CD4-positive, CD25-positive, alpha-beta regulatory T cell (primary cell): ENCODE data around the gene SOWAHA. TPM values are rescaled to one million over a fixed set of nuclear protein-coding genes. Genes with fewer than 3 reads are reported as not detected.
A peak's percentile ranks its signal among the peaks of the same experiment; 100 is the strongest.

Experiments used
- ATAC-seq, 2 donors: fragments of 150-1000 bp; cut with Tn5 transposase; one replicate each; pipeline ENCODE4 v1.10.0; 2021; ENCODE audit warnings: low read depth in 2 of 2, moderate number of reproducible peaks in 2 of 2, moderate library complexity in 1 of 2
- DNase-seq, 3 donors: peaks; one replicate each; pipeline versions ENCODE4 v3.0.0 to v3.0.0-alpha.2; 2012 to 2022; ENCODE audit warnings: mixed read lengths in 1 of 3
- H3K27ac ChIP-seq: one replicate; pipeline ENCODE4 v1.7.0; 2013; ENCODE audit warnings: mild to moderate bottlenecking, low read length; ENCODE audit not compliant: insufficient read depth, poor library complexity, severe bottlenecking
- H3K27me3 ChIP-seq: one replicate; pipeline ENCODE4 v1.7.0; 2013; ENCODE audit warnings: low read length; ENCODE audit not compliant: control insufficient read depth, insufficient read depth
- H3K36me3 ChIP-seq: one replicate; pipeline ENCODE4 v1.7.0; 2013; ENCODE audit warnings: mild to moderate bottlenecking, low read length, moderate library complexity; ENCODE audit not compliant: control insufficient read depth, insufficient read depth
- H3K4me1 ChIP-seq: 2 replicates; pipeline ENCODE4 v1.7.0; 2013; ENCODE audit warnings: mild to moderate bottlenecking, low read length; ENCODE audit not compliant: insufficient read depth, control insufficient read depth, poor library complexity, severe bottlenecking
- H3K4me3 ChIP-seq: one replicate; pipeline ENCODE4 v1.7.0; 2013; ENCODE audit warnings: low read depth, mild to moderate bottlenecking, low read length, moderate library complexity
- H3K9me3 ChIP-seq, 2 experiments: 1 replicate in 1 of 2; 2 replicates in 1 of 2; pipeline ENCODE4 v1.7.0; 2013; ENCODE audit warnings: low read length in 2 of 2, mild to moderate bottlenecking in 1 of 2, moderate library complexity in 1 of 2; ENCODE audit not compliant: control insufficient read depth in 2 of 2
- H3K27ac Mint-ChIP-seq, 3 donors: one replicate each; pipeline ENCODE4 v1.8.0; 2020 to 2022; ENCODE audit warnings: mild to moderate bottlenecking in 3 of 3, mixed read lengths in 3 of 3, moderate library complexity in 2 of 3
- H3K27me3 Mint-ChIP-seq: one replicate; pipeline ENCODE4 v1.8.0; 2022; ENCODE audit warnings: mild to moderate bottlenecking, mixed read lengths
- H3K36me3 Mint-ChIP-seq: one replicate; pipeline ENCODE4 v1.8.0; 2020; ENCODE audit warnings: mixed read lengths
- H3K4me1 Mint-ChIP-seq, 4 donors: one replicate each; pipeline ENCODE4 v1.8.0; 2020 to 2022; ENCODE audit warnings: mixed read lengths in 4 of 4, mild to moderate bottlenecking in 1 of 4
- H3K4me3 Mint-ChIP-seq, 4 donors: one replicate each; pipeline ENCODE4 v1.8.0; 2020 to 2022; ENCODE audit warnings: mild to moderate bottlenecking in 4 of 4, mixed read lengths in 4 of 4, moderate library complexity in 3 of 4
- H3K9me3 Mint-ChIP-seq, 7 donors: one replicate each; pipeline ENCODE4 v1.8.0; 2020 to 2022; ENCODE audit warnings: mixed read lengths in 7 of 7, mild to moderate bottlenecking in 3 of 7, moderate library complexity in 2 of 7
- polyA plus RNA-seq, 4 donors: library from polyadenylated mRNA; unstranded; fragments of 300-500 nt; fragmentation: Illumina TruSeq; gene quantifications; one replicate each; pipeline ENCODE4 v1.2.3, GENCODE V29; 2021
- total RNA-seq: library from RNA; stranded (reverse); gene quantifications from one replicate; pipeline ENCODE4 v1.2.3, GENCODE V29; 2022

The SOWAHA gene
- total and polyA plus RNA-seq, 5 donors from 2014 or later: not detected

DNA sequence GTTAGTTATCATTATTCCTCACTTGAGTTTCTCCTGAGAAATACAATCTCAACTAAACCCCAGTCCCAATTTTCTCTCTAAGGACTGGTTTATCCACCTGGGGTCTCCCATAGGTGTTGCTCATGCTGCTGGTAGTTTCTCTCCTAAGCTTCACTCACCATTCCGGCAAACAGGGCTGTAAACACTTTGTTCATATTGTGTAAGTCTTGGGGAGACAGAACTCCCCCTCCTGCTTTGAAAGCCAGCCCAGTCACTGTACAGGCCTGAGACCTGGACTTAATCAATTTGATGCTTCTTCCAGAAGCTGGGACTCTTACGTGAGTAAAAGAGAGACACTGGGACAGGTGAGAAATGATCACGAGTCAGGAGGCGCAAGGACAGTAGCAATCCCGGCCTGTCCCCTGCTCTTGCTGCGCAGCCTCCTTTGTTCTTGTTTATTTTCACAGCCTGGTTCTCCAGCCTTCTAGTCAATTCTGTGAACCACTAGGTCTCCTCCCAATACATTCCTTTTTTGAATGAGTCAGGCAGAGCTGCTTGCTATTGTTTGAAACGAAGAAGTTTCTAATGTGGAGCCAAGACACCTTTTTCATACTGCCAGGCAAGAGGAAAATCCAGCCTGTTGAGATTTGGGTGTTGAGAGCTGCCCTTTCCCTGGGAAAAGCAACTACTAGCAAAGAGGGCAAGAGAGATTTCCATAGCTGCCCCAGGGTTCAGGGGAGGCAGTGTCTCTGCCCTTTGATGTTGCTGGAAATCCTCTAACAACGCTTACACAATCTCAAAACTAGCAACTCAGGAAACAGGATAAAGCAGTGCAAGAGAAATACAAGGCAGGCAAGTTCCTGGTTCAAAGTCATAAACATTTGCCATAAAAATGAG lies 26.6 kb downstream of the SOWAHA start:
- DNase-seq (no peak), ATAC-seq (no peak)
- Mint-ChIP-seq H3K36me3 (no peaks in the 10 kb centered on the region), H3K4me3 (no peak overlapping the region), H3K9me3 (no peaks in the 10 kb centered on the region), H3K27ac (no peak overlapping the region), H3K27me3 (peaks cover 25% of the 10 kb centered on the region), H3K4me1 (no peaks in the 10 kb centered on the region)
- H3K27me3 ChIP-seq: no peaks in the 10 kb centered on the region
- no peak overlapping the region for H3K27ac ChIP-seq
- H3K9me3 ChIP-seq: no peaks in the 10 kb centered on the region
- H3K4me3 ChIP-seq: no peak overlapping the region
- no peaks in the 10 kb centered on the region for H3K36me3 ChIP-seq
- no peaks in the 10 kb centered on the region for H3K4me1 ChIP-seq

DNA sequence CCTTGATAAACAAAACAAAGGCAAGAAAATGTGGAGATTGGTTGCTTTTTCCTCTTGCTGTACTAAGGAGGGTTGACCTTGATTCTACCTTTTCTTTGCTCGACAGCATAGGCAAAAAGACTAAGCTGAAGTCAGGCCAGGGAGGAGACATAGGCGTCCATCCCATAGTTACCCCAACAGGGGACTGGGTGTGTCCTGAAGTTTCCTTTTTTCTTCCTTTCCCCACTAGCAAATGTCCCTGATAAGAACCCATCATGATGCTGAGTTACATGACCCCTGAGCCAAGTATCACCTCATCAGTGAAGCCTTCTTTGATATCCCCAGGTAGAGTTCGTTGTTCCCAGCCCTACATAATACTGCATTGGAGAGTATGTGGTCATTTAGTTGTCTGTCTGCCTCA lies 27.2 kb downstream of the SOWAHA start:
- Mint-ChIP-seq H3K27me3 (peaks cover 29% of the 10 kb centered on the region), H3K4me1 (no peaks in the 10 kb centered on the region)
- ATAC-seq: no peak

DNA sequence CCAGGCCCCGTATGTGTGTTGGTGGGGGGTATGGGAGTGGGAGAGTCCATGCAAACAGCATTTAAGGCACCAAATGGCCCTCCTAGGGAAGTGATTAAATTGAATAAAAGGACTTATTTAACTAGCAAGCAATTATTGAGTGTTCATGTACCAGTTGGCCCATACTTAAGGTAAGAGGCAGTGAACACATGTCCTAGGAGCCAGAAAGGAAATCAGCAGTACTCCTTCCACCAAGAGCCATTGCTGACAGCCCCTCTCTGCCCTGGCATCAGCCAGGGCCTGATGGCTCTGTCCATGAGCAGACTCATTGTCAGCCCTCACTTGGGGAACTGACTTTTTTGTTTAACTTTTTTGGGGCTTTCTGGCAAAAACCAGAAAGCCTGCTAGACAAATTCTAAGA lies 27.8 kb downstream of the SOWAHA start:
- Histone ChIP-seq H3K27ac (no peak overlapping the region), H3K9me3 (no peaks in the 10 kb centered on the region), H3K36me3 (no peaks in the 10 kb centered on the region), H3K4me1 (no peaks in the 10 kb centered on the region), H3K4me3 (no peak overlapping the region), H3K27me3 (no peaks in the 10 kb centered on the region)
- DNase-seq: no peak
- H3K4me1 Mint-ChIP-seq: no peaks in the 10 kb centered on the region
- peaks cover 0 to 1% (median 0%) of the 10 kb centered on the region in 7 donors for H3K9me3 Mint-ChIP-seq
- no peak for ATAC-seq
- peaks cover 32% of the 10 kb centered on the region for H3K27me3 Mint-ChIP-seq
- no peak overlapping the region for H3K4me3 Mint-ChIP-seq
- no peak overlapping the region for H3K27ac Mint-ChIP-seq
- no peaks in the 10 kb centered on the region for H3K36me3 Mint-ChIP-seq

More for the DNA sequence above, 27.2 kb downstream of the SOWAHA start:
- Histone ChIP-seq H3K36me3 (no peaks in the 10 kb centered on the region), H3K27me3 (no peaks in the 10 kb centered on the region), H3K4me1 (no peaks in the 10 kb centered on the region), H3K9me3 (no peaks in the 10 kb centered on the region), H3K4me3 (no peak overlapping the region), H3K27ac (no peak overlapping the region)
- no peak overlapping the region for H3K4me3 Mint-ChIP-seq
- H3K27ac Mint-ChIP-seq: no peak overlapping the region
- no peak for DNase-seq
- H3K9me3 Mint-ChIP-seq: no peaks in the 10 kb centered on the region
- no peaks in the 10 kb centered on the region for H3K36me3 Mint-ChIP-seq

DNA sequence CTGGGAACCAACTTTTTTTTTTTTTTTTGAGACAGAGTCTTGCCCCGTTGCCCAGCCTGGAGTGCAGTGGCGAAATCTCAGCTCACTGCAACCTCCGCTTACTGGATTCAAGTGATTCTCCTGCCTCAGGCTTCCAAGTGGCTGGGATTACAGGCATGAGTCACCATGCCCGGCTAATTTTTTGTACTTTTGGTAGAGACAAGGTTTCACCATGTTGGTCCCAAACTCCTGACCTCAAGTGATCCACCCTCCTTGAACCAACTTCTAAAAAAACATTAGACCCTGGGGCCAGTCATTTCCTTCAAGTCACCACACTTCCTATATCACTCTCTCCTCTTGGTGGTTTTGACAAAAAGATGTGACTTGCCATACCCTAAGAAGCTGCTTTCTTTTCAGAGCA lies 28.2 kb downstream of the SOWAHA start:
- Mint-ChIP-seq H3K4me3 (no peak overlapping the region), H3K9me3 (peaks cover 0 to 1% (median 0%) of the 10 kb centered on the region in 7 donors), H3K27ac (no peak overlapping the region), H3K27me3 (peaks cover 31% of the 10 kb centered on the region), H3K4me1 (no peaks in the 10 kb centered on the region), H3K36me3 (no peaks in the 10 kb centered on the region)
- Histone ChIP-seq H3K27me3 (no peaks in the 10 kb centered on the region), H3K27ac (no peak overlapping the region), H3K4me1 (no peaks in the 10 kb centered on the region), H3K36me3 (no peaks in the 10 kb centered on the region), H3K4me3 (no peak overlapping the region), H3K9me3 (no peaks in the 10 kb centered on the region)
- no peak for DNase-seq
- ATAC-seq: no peak

DNA sequence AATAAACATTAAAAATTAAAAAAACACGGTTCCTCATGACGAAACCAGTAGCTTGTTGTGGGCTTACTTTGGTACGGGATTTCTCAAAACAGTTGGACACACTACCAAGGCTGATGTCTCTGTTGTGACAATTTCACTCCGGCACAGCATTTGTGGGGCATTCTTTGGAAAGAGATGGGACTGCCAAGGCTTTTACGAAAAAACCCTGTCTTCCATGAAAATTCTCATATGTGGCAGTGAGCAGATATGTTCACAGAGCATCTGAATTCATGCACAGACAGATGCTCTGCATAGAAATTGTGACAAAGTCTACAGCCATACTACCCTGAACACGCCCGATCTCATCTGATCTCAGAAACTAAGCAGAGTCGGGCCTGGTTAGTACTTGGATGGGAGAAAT lies 35.2 kb downstream of the SOWAHA start:
- no peaks in the 10 kb centered on the region for H3K27me3 ChIP-seq
- H3K9me3 Mint-ChIP-seq: peaks cover 0 to 3% (median 0%) of the 10 kb centered on the region in 7 donors
- H3K36me3 Mint-ChIP-seq: no peaks in the 10 kb centered on the region
- no peak overlapping the region for H3K27ac ChIP-seq
- ATAC-seq (no peak), DNase-seq (no peak)
- H3K36me3 ChIP-seq: no peaks in the 10 kb centered on the region
- no peak overlapping the region for H3K4me3 Mint-ChIP-seq
- no peak overlapping the region for H3K27ac Mint-ChIP-seq
- H3K27me3 Mint-ChIP-seq: peaks cover 26% of the 10 kb centered on the region
- H3K4me1 Mint-ChIP-seq: no peaks in the 10 kb centered on the region
- no peak overlapping the region for H3K4me3 ChIP-seq
- no peaks in the 10 kb centered on the region for H3K4me1 ChIP-seq
- H3K9me3 ChIP-seq: no peaks in the 10 kb centered on the region

DNA sequence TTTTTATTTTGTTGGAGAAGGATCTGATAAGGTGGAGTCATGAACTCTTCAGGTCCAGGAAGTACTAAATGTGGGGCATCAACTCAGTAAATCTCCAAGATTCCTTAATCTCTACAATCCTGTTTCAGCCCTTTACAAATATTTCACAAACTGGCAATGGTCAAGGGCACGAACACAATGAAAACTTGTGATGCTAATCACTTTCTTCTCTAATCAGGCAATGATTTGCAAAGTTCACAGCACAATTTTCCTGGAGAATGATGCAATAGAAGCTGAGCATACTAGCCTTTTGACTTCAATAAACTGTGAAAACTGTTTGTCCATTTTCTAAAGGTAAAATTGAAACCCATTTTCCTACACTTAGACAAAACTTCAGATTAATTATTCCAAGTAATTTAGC lies 36.2 kb downstream of the SOWAHA start:
- Mint-ChIP-seq H3K27ac (no peak overlapping the region), H3K4me3 (no peak overlapping the region), H3K4me1 (no peaks in the 10 kb centered on the region), H3K36me3 (no peaks in the 10 kb centered on the region), H3K9me3 (peaks cover 0 to 3% (median 0%) of the 10 kb centered on the region in 7 donors), H3K27me3 (peaks cover 22% of the 10 kb centered on the region)
- Histone ChIP-seq H3K4me1 (no peaks in the 10 kb centered on the region), H3K4me3 (no peak overlapping the region), H3K36me3 (no peaks in the 10 kb centered on the region), H3K9me3 (no peaks in the 10 kb centered on the region), H3K27ac (no peak overlapping the region), H3K27me3 (peaks cover 2% of the 10 kb centered on the region)
- ATAC-seq: no peak
- no peak for DNase-seq

DNA sequence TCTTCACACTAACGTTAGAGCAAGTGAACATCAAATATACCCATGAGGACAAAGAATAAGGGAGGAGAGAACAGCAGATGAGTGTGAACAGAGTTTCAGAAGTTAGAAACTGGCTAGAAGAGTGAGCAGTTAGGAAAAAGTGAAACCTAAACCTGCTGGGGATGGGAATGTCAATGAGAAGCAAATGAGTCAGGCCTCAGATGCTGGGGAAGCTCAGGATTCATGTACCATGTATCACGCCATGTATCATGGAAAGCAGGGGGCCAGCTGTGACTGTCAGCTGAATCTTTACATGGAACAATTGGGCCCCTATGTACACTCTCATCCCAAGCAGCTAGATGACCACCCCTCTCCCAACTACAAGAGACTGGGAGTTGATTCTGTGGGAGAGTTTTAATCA lies 37.0 kb downstream of the SOWAHA start:
- H3K27ac ChIP-seq: no peak overlapping the region
- H3K27me3 ChIP-seq: peaks cover 2% of the 10 kb centered on the region
- Mint-ChIP-seq H3K27me3 (peaks cover 24% of the 10 kb centered on the region), H3K36me3 (no peaks in the 10 kb centered on the region), H3K9me3 (peaks cover 0 to 3% (median 0%) of the 10 kb centered on the region in 7 donors), H3K4me3 (peak overlapping the region in 1 of 4 donors; percentile 53), H3K27ac (no peak overlapping the region), H3K4me1 (no peaks in the 10 kb centered on the region)
- H3K9me3 ChIP-seq: no peaks in the 10 kb centered on the region
- no peaks in the 10 kb centered on the region for H3K36me3 ChIP-seq
- no peaks in the 10 kb centered on the region for H3K4me1 ChIP-seq
- ATAC-seq: no peak
- no peak overlapping the region for H3K4me3 ChIP-seq
- DNase-seq: no peak

DNA sequence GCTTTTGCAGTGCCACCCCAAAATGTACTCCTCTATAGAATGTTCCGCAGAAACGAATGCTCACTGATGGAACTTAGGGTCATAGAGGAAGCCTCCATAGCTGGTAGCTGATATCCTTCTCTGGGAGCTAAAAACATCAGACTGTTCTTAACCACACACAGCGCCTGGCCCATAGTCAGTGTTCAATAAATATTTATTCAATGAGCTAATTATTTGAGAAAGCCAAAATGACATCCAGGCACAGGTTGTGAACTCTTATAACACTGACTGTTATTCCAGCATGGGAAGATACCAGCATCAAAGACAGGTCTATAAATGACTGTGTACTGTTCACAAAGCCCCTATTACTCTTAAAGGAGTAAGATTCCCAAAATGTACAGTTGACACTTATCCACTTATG lies 40.2 kb downstream of the SOWAHA start:
- no peaks in the 10 kb centered on the region for H3K4me1 Mint-ChIP-seq
- ATAC-seq: no peak
- no peak overlapping the region for H3K27ac Mint-ChIP-seq
- Histone ChIP-seq H3K4me3 (no peak overlapping the region), H3K36me3 (no peaks in the 10 kb centered on the region), H3K27me3 (peaks cover 2% of the 10 kb centered on the region), H3K27ac (no peak overlapping the region), H3K9me3 (no peaks in the 10 kb centered on the region), H3K4me1 (no peaks in the 10 kb centered on the region)
- no peak for DNase-seq
- H3K36me3 Mint-ChIP-seq: no peaks in the 10 kb centered on the region
- H3K27me3 Mint-ChIP-seq: peaks cover 22% of the 10 kb centered on the region
- no peak overlapping the region for H3K4me3 Mint-ChIP-seq
- peaks cover 0 to 1% (median 0%) of the 10 kb centered on the region in 7 donors for H3K9me3 Mint-ChIP-seq
